Peyer's patch (tissue), 4 donors: ENCODE measurements around the gene GNAQ.

Experiments
- CTCF ChIP-seq, 6 experiments: fragments of 450-650 bp in 4 of 6; fragments of 200-600 bp in 2 of 6; sonication (generic) in 1 of 6; IDR thresholded peaks; one replicate each; pipeline ENCODE4 v1.5.1; 2017 to 2019; ENCODE audit warnings: antibody characterized with exemption in 6 of 6, mild to moderate bottlenecking in 3 of 6, moderate library complexity in 1 of 6
- POLR2A ChIP-seq, 2 donors: fragments of 450-650 bp; IDR thresholded peaks; one replicate each; pipeline ENCODE4 v1.5.1; 2017; ENCODE audit warnings: antibody characterized with exemption in 2 of 2, mild to moderate bottlenecking in 2 of 2, moderate library complexity in 2 of 2

GRCh38 chr9:77996696-77997095, 34.9 kb downstream of the GNAQ start:
- TF ChIP-seq POLR2A (IDR thresholded peaks at IDR 0.05) (no peak), CTCF (IDR thresholded peaks at IDR 0.05) (no peak)
